ENCODE measurements around the gene LRFN3. TPM values are rescaled to one million over a fixed set of nuclear protein-coding genes. Genes with fewer than 3 reads are reported as not detected.
"Not testable (repeated sequence)": the region's sequence is repeated elsewhere in the genome, so short reads cannot be mapped to it uniquely, and the experiment has no call there.

The LRFN3 gene, protein sequence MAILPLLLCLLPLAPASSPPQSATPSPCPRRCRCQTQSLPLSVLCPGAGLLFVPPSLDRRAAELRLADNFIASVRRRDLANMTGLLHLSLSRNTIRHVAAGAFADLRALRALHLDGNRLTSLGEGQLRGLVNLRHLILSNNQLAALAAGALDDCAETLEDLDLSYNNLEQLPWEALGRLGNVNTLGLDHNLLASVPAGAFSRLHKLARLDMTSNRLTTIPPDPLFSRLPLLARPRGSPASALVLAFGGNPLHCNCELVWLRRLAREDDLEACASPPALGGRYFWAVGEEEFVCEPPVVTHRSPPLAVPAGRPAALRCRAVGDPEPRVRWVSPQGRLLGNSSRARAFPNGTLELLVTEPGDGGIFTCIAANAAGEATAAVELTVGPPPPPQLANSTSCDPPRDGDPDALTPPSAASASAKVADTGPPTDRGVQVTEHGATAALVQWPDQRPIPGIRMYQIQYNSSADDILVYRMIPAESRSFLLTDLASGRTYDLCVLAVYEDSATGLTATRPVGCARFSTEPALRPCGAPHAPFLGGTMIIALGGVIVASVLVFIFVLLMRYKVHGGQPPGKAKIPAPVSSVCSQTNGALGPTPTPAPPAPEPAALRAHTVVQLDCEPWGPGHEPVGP
- polyA plus RNA-seq: 1 to 10 TPM; 4.9 to 5.0 TPM

DNA sequence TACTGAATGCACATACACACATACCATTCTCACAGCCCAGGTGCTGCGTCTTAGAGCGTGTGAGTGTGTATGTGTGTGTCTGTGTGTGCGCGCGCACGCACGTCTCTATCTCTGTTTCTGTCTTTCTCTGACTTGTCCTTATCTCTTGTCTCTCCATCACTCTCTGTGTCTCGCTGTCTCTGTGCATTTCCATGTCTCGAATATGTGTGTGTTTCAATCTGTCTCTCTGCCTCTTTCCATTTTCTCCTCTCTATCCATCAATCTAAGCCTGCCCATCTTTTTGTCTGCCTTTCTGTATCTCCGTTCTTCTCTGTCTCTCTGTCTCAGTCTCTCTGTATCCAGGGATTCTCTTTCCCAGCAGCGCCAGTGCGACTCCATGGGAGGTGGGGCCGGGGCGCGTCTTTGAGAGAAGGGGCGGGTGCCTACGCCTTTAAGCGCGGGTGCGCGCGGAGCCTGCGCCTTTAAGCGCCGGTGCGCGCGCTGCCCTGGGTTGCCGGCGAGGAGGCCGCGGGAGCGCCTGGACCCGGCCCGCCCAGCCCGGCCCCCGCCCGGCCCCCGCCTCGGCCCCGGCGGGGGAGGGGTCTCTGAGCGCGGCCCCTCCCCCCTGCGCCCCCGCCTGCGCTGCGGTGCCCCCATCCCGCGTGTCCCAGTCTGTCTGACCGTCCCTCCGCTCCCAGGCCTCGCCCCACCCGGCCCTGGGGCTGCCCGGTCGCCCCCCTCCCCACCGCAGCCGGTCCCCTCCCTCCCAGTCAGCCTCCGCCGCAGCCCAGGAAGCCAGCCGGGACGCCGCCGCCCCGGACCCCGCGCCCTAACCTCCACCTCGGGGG, at the start of gene LRFN3:
TSS of gene LRFN3 (plus strand) at position 464 of the 827 bp plus-strand sequence. CDS start 3,052 bp downstream, outside the sequence.
- WGBS, 2 donors: 2 to 3% methylated on average over 48 to 67 of the region's 68 CpGs
- Histone ChIP-seq H3K9me3 (ENCODE audit: control insufficient read depth in 2 of 2, insufficient read depth in 1 of 2, low read depth in 1 of 2, low read length in 1 of 2) (no peaks in the 10 kb centered on the region), H3K27ac (ENCODE audit: low read depth in 2 of 2, low read length in 1 of 2) (peak within 1 kb of the TSS; percentile 70 to 73), H3K4me3 (ENCODE audit: low read depth in 1 of 2, low read length in 2 of 2) (peak within 1 kb of the TSS; percentile 53 to 90), H3K4me1 (ENCODE audit: control insufficient read depth in 2 of 2, insufficient read depth in 2 of 2, low read length in 1 of 2) (peaks cover 9 to 24% of the 10 kb centered on the region in 2 donors), H3K36me3 (ENCODE audit: control insufficient read depth in 2 of 2, insufficient read depth in 2 of 2, low read length in 1 of 2) (peaks cover 0 to 17% of the 10 kb centered on the region in 2 donors), H3K27me3 (ENCODE audit: control insufficient read depth in 1 of 2, insufficient read depth in 2 of 2, low read length in 2 of 2) (no peaks in the 10 kb centered on the region)

- WGBS, 2 donors: 93 to 96% methylated on average over 5 of the region's 5 CpGs
- H3K36me3 ChIP-seq (ENCODE audit: control insufficient read depth in 2 of 2, insufficient read depth in 2 of 2, low read length in 1 of 2): peaks cover 18 to 28% of the 10 kb centered on the region in 2 donors
Observed at GRCh38 chr19:35887197-35887596, 49.0 kb upstream of the LRFN3 start.

DNA sequence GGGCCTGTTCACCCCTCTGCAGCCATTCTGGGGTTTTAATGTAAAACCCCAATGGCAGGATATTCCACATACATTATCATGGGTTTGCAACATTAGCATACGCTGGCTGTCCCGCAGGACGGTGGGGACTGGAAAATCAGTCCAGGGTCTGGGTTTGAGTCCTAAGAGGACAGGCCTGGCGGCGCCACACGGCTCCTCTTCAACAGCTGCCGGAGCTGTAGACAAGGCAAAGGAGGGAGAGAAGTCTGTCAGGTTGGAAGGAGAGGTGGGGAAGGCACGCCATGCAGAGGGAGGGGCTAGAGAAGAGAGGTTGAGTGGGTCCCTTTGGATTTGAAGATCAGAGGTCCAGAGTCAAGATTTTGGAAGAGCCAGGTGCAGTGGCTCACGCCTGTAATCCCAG, 47.8 kb upstream of the LRFN3 start:
- H3K27me3 ChIP-seq (ENCODE audit: control insufficient read depth in 1 of 2, insufficient read depth in 2 of 2, low read length in 2 of 2): no peaks in the 10 kb centered on the region
- 94% methylated on average over 9 of the region's 9 CpGs for WGBS, 2 donors
- no peaks in the 10 kb centered on the region for H3K4me1 ChIP-seq (ENCODE audit: control insufficient read depth in 2 of 2, insufficient read depth in 2 of 2, low read length in 1 of 2)
- peaks cover 18 to 28% of the 10 kb centered on the region in 2 donors for H3K36me3 ChIP-seq (ENCODE audit: control insufficient read depth in 2 of 2, insufficient read depth in 2 of 2, low read length in 1 of 2)
- no peak overlapping the region for H3K4me3 ChIP-seq (ENCODE audit: low read depth in 1 of 2, low read length in 2 of 2)
- no peaks in the 10 kb centered on the region for H3K9me3 ChIP-seq (ENCODE audit: control insufficient read depth in 2 of 2, insufficient read depth in 1 of 2, low read depth in 1 of 2, low read length in 1 of 2)
- no peak overlapping the region for H3K27ac ChIP-seq (ENCODE audit: low read depth in 2 of 2, low read length in 1 of 2)

More at GRCh38 chr19:35887197-35887596, 49.0 kb upstream of the LRFN3 start:
- Histone ChIP-seq H3K4me1 (ENCODE audit: control insufficient read depth in 2 of 2, insufficient read depth in 2 of 2, low read length in 1 of 2) (no peaks in the 10 kb centered on the region), H3K9me3 (ENCODE audit: control insufficient read depth in 2 of 2, insufficient read depth in 1 of 2, low read depth in 1 of 2, low read length in 1 of 2) (no peaks in the 10 kb centered on the region), H3K4me3 (ENCODE audit: low read depth in 1 of 2, low read length in 2 of 2) (no peak overlapping the region), H3K27me3 (ENCODE audit: control insufficient read depth in 1 of 2, insufficient read depth in 2 of 2, low read length in 2 of 2) (no peaks in the 10 kb centered on the region), H3K27ac (ENCODE audit: low read depth in 2 of 2, low read length in 1 of 2) (no peak overlapping the region)

DNA sequence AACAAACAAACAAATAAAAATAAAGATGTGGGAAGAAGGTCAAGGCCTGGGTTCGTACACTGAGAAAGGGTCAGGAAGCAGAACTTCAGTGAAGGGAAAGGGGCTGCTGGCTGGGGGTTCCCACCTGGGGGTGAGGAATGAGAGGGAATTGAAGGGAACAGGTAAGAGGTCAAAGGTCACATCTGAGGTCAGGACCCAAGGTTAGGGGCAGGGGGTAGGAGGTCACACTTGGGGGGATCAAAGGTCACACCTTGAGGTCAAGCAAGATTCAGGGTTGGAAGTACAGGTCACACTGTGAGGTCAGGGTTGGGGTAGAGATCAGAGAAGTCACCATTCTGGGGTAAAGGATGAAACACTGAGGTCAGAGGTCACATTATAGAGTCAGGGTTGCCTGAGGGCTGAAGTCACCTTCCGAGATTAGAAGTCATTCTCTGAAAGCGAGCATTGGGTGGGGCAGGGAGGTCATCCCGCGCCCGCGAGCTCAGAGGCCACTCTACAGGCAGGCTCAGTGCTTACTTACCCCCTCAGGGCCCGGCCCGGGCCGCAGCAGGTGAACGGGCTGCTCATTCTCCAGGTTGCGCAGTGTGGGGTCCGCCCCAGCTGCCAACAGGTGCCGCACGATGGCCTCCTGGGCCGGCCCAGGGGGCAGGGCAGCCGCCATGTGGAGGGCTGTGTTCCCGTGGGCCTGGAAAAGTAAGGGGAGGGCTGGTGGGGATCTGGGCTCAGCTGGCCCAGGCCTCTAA, 46.6 kb upstream of the LRFN3 start:
- no peak overlapping the region for H3K27ac ChIP-seq (ENCODE audit: low read depth in 2 of 2, low read length in 1 of 2)
- 92 to 94% methylated on average over 18 of the region's 18 CpGs for WGBS, 2 donors
- H3K4me1 ChIP-seq (ENCODE audit: control insufficient read depth in 2 of 2, insufficient read depth in 2 of 2, low read length in 1 of 2): no peaks in the 10 kb centered on the region
- H3K9me3 ChIP-seq (ENCODE audit: control insufficient read depth in 2 of 2, insufficient read depth in 1 of 2, low read depth in 1 of 2, low read length in 1 of 2): no peaks in the 10 kb centered on the region
- H3K4me3 ChIP-seq (ENCODE audit: low read depth in 1 of 2, low read length in 2 of 2): no peak overlapping the region
- no peaks in the 10 kb centered on the region for H3K27me3 ChIP-seq (ENCODE audit: control insufficient read depth in 1 of 2, insufficient read depth in 2 of 2, low read length in 2 of 2)
- H3K36me3 ChIP-seq (ENCODE audit: control insufficient read depth in 2 of 2, insufficient read depth in 2 of 2, low read length in 1 of 2): peaks cover 18 to 28% of the 10 kb centered on the region in 2 donors

- Histone ChIP-seq H3K9me3 (ENCODE audit: control insufficient read depth in 2 of 2, insufficient read depth in 1 of 2, low read depth in 1 of 2, low read length in 1 of 2) (no peaks in the 10 kb centered on the region), H3K36me3 (ENCODE audit: control insufficient read depth in 2 of 2, insufficient read depth in 2 of 2, low read length in 1 of 2) (peaks cover 18 to 28% of the 10 kb centered on the region in 2 donors)
Observed at GRCh38 chr19:35890113-35890650, 46.0 kb upstream of the LRFN3 start.

GRCh38 chr19:35891819-35892218, 44.4 kb upstream of the LRFN3 start:
- H3K36me3 ChIP-seq (ENCODE audit: control insufficient read depth in 2 of 2, insufficient read depth in 2 of 2, low read length in 1 of 2): peaks cover 18 to 39% of the 10 kb centered on the region in 2 donors
- H3K9me3 ChIP-seq (ENCODE audit: control insufficient read depth in 2 of 2, insufficient read depth in 1 of 2, low read depth in 1 of 2, low read length in 1 of 2); H3K27ac ChIP-seq (ENCODE audit: low read depth in 2 of 2, low read length in 1 of 2); H3K4me1 ChIP-seq (ENCODE audit: control insufficient read depth in 2 of 2, insufficient read depth in 2 of 2, low read length in 1 of 2); H3K27me3 ChIP-seq (ENCODE audit: control insufficient read depth in 1 of 2, insufficient read depth in 2 of 2, low read length in 2 of 2); H3K4me3 ChIP-seq (ENCODE audit: low read depth in 1 of 2, low read length in 2 of 2): not testable (repeated sequence)
- WGBS, 2 donors: 95 to 96% methylated on average over 3 of the region's 3 CpGs

More at GRCh38 chr19:35890113-35890650, 46.0 kb upstream of the LRFN3 start:
- Histone ChIP-seq H3K27me3 (ENCODE audit: control insufficient read depth in 1 of 2, insufficient read depth in 2 of 2, low read length in 2 of 2) (no peaks in the 10 kb centered on the region), H3K27ac (ENCODE audit: low read depth in 2 of 2, low read length in 1 of 2) (no peak overlapping the region), H3K4me3 (ENCODE audit: low read depth in 1 of 2, low read length in 2 of 2) (no peak overlapping the region), H3K4me1 (ENCODE audit: control insufficient read depth in 2 of 2, insufficient read depth in 2 of 2, low read length in 1 of 2) (no peaks in the 10 kb centered on the region)
- WGBS, 2 donors: 93 to 96% methylated on average over 13 of the region's 13 CpGs

DNA sequence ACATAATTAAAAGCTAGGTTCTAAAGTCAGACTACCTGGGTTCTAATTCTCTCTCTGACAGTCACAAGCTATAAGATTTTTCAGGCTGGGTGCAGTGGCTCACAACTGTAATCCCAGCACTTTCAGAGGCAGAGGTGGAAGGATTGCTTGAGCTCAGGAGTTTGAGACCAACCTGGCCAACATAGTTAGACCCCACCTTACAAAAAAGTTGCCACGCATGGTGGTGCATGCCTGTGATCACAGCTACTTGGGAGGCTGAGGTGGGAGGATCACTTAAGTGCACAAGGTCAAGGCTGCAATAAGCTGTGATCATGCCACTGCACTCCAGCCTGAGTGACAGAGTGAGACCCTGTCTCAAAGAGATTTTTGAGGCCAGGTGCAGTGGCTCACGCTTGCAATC, 41.8 kb upstream of the LRFN3 start:
- Histone ChIP-seq H3K4me1 (ENCODE audit: control insufficient read depth in 2 of 2, insufficient read depth in 2 of 2, low read length in 1 of 2) (peaks cover 0 to 4% of the 10 kb centered on the region in 2 donors), H3K9me3 (ENCODE audit: control insufficient read depth in 2 of 2, insufficient read depth in 1 of 2, low read depth in 1 of 2, low read length in 1 of 2) (no peaks in the 10 kb centered on the region), H3K27me3 (ENCODE audit: control insufficient read depth in 1 of 2, insufficient read depth in 2 of 2, low read length in 2 of 2) (no peaks in the 10 kb centered on the region), H3K4me3 (ENCODE audit: low read depth in 1 of 2, low read length in 2 of 2) (no peak overlapping the region), H3K27ac (ENCODE audit: low read depth in 2 of 2, low read length in 1 of 2) (no peak overlapping the region), H3K36me3 (ENCODE audit: control insufficient read depth in 2 of 2, insufficient read depth in 2 of 2, low read length in 1 of 2) (peaks cover 11 to 26% of the 10 kb centered on the region in 2 donors)
- 92 to 96% methylated on average over 2 of the region's 2 CpGs for WGBS, 2 donors

- 91 to 92% methylated on average over 20 to 21 of the region's 21 CpGs for WGBS, 2 donors
- Histone ChIP-seq H3K36me3 (ENCODE audit: control insufficient read depth in 2 of 2, insufficient read depth in 2 of 2, low read length in 1 of 2) (peaks cover 0 to 15% of the 10 kb centered on the region in 2 donors), H3K27me3 (ENCODE audit: control insufficient read depth in 1 of 2, insufficient read depth in 2 of 2, low read length in 2 of 2) (no peaks in the 10 kb centered on the region), H3K4me1 (ENCODE audit: control insufficient read depth in 2 of 2, insufficient read depth in 2 of 2, low read length in 1 of 2) (peaks cover 0 to 4% of the 10 kb centered on the region in 2 donors), H3K27ac (ENCODE audit: low read depth in 2 of 2, low read length in 1 of 2) (no peak overlapping the region), H3K4me3 (ENCODE audit: low read depth in 1 of 2, low read length in 2 of 2) (no peak overlapping the region), H3K9me3 (ENCODE audit: control insufficient read depth in 2 of 2, insufficient read depth in 1 of 2, low read depth in 1 of 2, low read length in 1 of 2) (no peaks in the 10 kb centered on the region)
Observed at GRCh38 chr19:35895911-35896642, 40.1 kb upstream of the LRFN3 start.
